D721Med (cell line): Measurements from ENCODE around the gene TMEM186.

ENCODE experiments used
- DNase-seq: peaks from one replicate; pipeline ENCODE4 v3.0.0; 2011; ENCODE audit warnings: low spot score; ENCODE audit not compliant: insufficient read length
- FAIRE-seq: peaks from 2 replicates; lab custom pipeline; 2011; peaks lifted over from hg19 to GRCh38; lab: Jason Lieb, UNC
- TF ChIP-seq, protein P1 (sequence below): IDR thresholded peaks from 2 replicates; pipeline ENCODE4 v1.5.1; 2012; ENCODE audit warnings: mild to moderate bottlenecking, control low read depth; ENCODE audit not compliant: insufficient read depth; ENCODE audit errors: missing control alignments

Gene TMEM186

DNA sequence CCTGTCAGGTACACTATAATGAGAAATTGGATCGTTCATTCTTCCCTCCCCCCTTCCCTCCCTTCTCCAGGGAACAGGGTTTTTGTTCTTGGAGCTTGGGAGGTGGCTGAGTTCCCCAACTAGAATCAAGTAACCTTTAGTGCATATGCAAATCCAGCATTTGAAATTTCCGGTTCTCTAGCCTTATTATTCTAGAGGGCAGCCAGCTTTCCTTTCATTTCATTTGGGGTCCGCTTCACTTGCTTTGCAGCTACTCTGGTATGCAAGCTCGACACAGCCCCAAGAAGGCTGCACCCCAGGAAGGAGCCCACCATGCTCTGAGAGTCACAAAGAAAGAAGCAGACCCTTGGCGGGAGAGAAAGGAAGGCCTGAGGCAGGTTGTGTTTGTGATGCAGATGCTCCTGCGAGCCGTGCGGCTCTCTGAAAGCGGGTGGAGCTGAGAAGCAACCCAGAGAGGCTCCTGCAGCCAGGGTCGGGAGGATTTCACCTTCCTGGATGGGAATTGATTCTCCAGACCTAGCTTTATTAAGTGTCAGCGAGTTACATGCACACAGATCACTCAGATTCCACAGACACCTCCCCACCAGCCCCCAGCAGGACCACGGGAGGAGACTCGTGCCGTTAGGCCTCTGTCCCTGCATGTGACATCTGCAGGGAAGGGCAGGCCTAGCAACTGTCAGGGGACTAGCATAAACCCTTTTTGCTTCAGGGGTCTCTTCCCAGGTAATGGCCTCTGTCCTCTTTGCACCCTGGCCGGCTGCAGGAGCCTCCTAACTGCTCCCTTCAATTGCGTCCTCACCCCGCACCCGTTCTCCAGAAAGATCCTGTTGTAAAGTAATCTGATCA is 34.7 kb upstream of the TMEM186 start:
- DNase-seq (no peak), FAIRE-seq (no peak)
- TF ChIP-seq, protein P1, sequence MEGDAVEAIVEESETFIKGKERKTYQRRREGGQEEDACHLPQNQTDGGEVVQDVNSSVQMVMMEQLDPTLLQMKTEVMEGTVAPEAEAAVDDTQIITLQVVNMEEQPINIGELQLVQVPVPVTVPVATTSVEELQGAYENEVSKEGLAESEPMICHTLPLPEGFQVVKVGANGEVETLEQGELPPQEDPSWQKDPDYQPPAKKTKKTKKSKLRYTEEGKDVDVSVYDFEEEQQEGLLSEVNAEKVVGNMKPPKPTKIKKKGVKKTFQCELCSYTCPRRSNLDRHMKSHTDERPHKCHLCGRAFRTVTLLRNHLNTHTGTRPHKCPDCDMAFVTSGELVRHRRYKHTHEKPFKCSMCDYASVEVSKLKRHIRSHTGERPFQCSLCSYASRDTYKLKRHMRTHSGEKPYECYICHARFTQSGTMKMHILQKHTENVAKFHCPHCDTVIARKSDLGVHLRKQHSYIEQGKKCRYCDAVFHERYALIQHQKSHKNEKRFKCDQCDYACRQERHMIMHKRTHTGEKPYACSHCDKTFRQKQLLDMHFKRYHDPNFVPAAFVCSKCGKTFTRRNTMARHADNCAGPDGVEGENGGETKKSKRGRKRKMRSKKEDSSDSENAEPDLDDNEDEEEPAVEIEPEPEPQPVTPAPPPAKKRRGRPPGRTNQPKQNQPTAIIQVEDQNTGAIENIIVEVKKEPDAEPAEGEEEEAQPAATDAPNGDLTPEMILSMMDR = no peak

DNA sequence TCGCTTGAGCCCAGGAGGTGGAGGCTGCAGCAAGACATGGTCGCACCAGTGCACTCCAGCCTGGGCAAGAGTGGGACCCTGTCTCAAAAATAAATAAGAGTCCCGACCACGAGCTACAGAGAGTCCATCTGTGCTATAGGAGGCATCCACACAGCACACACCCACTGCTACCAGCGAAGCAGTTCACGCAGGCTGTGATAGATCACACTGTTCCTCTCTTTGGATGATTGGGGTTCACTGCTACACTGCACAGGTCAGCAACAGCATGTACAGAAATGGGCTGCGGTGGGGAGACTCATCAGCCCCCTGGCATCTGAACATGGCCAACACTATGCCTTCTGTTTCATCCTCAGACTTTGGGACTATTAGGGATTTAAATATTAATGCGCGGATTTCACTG is 34.0 kb upstream of the TMEM186 start:
- TF ChIP-seq, protein P1 = no peak
- DNase-seq (no peak), FAIRE-seq (no peak)

DNA sequence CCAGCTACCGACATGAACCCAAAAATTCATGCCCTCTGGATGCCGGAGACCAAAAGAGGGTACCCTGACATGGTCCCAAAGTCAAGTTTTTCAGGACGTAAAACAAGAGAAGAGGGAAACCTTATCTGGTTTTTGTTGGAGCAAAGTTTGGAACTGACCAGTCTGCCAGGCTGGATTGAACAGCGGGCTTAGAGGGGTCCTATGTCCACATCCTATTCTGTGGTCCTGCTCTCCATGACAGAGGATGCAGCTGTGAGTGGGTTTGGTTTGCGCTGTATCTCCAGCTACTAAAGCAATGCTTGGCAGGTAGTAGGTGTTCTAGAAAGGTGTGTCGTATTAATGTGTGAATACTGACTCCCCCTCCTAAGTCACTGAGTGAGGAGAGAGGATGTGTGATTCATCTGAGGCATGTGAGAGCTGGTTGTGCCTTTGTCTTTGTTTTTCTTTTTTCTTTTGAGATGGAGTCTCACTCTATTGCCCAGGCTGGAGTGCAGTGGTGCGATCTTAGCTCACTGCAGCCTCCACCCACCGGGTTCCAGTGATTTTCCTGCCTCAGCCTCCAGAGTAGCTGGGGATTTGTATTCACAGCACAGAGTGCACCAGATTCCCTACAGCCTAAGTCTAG is 31.2 kb upstream of the TMEM186 start:
- DNase-seq (no peak), FAIRE-seq (no peak)
- TF ChIP-seq, protein P1 = no peak

DNA sequence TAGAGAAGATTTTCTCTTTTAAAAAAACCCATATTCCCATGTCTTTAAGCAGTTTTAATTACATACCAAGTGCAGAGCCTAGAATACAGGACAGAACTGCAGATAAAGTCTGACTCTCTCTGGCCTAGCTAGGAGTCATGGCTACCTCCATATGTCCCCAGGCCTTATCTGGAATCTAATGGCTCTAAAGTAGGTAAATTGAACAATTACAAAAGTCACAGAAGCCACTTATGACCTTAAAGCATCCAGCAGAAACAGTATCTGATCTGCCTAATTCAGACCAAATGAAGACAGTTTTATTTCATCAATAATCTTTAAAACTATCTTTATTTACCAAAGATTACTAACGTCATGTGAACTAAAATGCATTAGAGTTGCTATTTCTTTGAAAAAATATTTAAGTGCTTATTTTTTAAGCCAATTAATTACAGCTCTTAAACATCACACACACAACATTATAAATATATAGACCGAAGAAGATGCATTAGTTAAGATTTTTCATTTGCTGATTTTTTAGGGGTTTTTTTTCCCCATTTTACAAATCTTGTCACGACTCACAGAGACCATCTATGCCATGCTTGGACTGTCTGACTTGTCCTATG is 28.9 kb upstream of the TMEM186 start:
- FAIRE-seq (no peak), DNase-seq (no peak)
- TF ChIP-seq, protein P1 = no peak

DNA sequence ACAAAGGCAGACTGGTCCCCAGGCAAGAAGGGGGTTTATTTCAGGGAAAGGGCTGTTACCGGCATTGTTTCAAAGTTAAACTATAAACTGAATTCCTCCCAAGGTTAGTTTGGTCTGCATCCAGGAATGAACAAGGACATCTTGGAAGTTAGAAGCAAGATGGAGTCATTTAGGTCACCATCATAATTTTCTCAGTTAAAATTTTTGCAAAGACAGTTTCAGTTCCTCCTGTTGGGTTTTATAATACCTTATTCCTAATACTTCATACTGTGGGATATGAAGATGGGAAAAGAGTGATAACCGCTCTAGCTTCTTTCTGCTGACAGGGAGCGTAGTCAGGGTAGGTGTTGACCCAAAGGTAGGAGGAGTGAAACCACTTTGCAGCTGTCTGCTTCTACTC is 25.0 kb upstream of the TMEM186 start:
- TF ChIP-seq, protein P1 = no peak
- FAIRE-seq (no peak), DNase-seq (no peak)

DNA sequence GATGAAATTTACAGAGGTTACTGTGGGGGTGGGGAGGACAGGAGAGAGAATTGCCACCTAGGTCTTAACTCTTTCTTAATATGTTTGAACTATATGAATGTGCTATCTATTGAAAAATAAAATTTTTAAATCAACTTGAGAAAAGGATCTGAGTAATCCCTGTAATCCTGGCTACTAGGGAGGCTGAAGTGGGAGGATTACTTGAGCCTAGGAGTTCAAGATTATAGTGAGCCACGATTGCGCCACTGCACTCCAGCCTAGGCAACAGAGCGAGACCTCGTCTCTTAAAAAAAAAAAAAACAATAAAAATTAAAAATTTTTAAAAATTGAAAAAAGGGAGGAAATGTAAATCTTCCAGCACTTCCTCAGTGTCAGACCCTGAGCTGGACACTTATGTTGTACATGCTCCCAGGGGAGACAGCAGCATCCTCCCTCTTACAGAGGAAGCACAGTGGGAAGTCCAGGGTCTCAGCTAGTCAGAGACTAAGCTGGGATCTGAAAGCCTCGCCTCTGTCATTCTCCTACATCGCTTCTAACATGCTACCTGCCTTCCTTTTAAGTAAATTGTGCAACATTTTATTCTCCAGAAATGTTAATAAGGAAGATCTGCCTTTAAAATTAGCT is 22.1 kb upstream of the TMEM186 start:
- DNase-seq (no peak), FAIRE-seq (no peak)
- TF ChIP-seq, protein P1 = no peak
